AG09309 (cell line): ENCODE results near the gene ABHD12.

ENCODE experiments used
- DNase-seq: peaks from one replicate; pipeline ENCODE4 v3.0.0-alpha.2; 2010; ENCODE audit warnings: low read depth
- H3K4me3 ChIP-seq: 2 replicates; pipeline ENCODE4 v1.5.1; 2011; ENCODE audit warnings: mild to moderate bottlenecking, low read depth, low read length, moderate library complexity; ENCODE audit not compliant: control insufficient read depth
- CTCF ChIP-seq: IDR thresholded peaks from 2 replicates; pipeline ENCODE4 v1.5.1; 2011; ENCODE audit warnings: mild to moderate bottlenecking, low read depth, low read length, inconsistent platforms; ENCODE audit not compliant: insufficient read depth, control insufficient read depth; ENCODE audit errors: missing control alignments

Gene ABHD12

GRCh38 chr20:25398376-25399036 lies 7.9 kb upstream of the ABHD12 start:
- no peak for DNase-seq
- TF ChIP-seq CTCF = no peak
- H3K4me3 ChIP-seq = no peak overlapping the region

GRCh38 chr20:25397821-25398220 lies 7.2 kb upstream of the ABHD12 start:
- no peak overlapping the region for H3K4me3 ChIP-seq
- TF ChIP-seq CTCF = no peak
- DNase-seq = no peak

GRCh38 chr20:25397096-25397495 lies 6.5 kb upstream of the ABHD12 start:
- TF ChIP-seq CTCF = no peak
- DNase-seq = no peak
- H3K4me3 ChIP-seq = no peak overlapping the region

- no peak overlapping the region for H3K4me3 ChIP-seq
- no peak for DNase-seq
- TF ChIP-seq CTCF = no peak
Measured at GRCh38 chr20:25394996-25395395, 4.4 kb upstream of the ABHD12 start.

- no peak for TF ChIP-seq CTCF
- no peak overlapping the region for H3K4me3 ChIP-seq
- no peak for DNase-seq
Measured at GRCh38 chr20:25394276-25394675, 3.6 kb upstream of the ABHD12 start.

- no peak for TF ChIP-seq CTCF
- DNase-seq = no peak
- H3K4me3 ChIP-seq = peak overlapping the region; percentile 88
Measured at GRCh38 chr20:25389858-25390537, 637 bp downstream of the ABHD12 start.

GRCh38 chr20:25389401-25389857 lies 1.2 kb downstream of the ABHD12 start:
- no peak for DNase-seq
- H3K4me3 ChIP-seq = peak overlapping the region; percentile 88
- no peak for TF ChIP-seq CTCF
